GM18520 (cell line): ENCODE results near the gene LRRC8C.
"Not testable (repeated sequence)": the region's sequence is repeated elsewhere in the genome, so short reads cannot be mapped to it uniquely, and the experiment has no call there.

Experiments
- ATAC-seq: cut with Tn5 transposase; IDR thresholded peaks from one replicate; pipeline ENCODE4 v1.9.1; 2021; ENCODE audit not compliant: unreplicated experiment

LRRC8C gene

DNA sequence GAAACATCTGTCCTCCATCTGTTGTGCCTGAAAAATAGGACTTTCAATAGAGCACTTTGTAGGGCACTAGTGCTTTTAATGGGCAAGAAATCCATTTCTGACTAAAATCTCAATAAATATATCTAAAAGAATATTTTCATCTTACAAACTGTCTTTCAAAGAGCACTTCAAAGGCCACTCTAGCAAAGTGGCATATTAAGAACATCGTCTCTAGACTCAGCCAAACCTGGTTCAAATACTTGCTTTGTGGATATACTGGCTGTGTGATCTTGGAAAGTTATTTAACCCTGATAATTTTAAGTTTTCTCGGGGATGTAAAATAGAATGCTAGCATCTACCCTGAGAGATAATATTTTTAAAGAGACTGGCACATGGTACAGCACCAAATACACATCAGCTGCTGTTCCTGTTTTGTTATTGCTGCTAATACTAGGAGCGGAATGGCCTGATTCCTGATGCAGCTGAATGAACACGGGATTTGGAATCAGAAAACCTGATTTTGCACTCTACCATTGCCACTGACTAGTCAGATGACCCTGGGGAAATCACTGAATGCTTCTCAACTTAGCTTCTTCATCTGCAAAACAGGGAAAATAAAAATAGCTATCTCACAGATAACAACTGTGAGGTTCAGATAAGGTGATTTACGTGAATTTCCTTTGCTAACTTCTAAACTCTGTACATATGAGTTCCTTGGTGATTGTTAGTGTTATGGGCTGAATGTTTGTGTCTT lies 25.2 kb upstream of the LRRC8C start:
- no peak for ATAC-seq

DNA sequence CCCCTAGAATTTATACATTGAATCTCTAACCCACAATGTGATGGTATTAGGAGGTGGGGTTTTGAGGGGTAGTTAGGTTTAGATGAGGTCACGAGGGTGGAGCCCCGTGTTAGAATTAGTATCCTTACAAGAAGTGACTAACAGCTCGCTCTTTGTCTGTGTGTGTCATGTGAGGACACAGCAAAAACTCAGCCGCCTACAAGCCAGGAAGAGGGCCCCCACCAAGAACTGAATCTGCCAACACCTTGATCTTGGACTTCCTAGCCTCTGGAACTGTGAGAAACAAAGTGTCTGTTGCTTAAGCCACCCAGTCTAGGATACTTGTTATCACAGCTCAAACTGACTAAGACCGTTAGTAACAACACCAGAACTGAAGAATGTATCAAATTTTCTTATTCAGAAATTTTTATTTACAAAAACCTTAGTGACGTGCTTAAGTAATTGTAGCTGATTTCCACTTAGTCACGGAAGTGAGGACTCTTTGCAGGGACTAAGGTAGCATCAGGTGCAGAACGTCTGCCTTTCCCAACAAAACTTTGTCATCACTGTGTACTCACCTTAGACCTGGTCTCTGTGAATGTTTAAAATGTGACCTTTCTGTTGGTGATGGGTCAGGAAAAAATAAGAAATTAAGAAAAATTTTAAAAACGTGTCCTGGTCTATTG lies 24.5 kb upstream of the LRRC8C start:
- ATAC-seq: no peak

DNA sequence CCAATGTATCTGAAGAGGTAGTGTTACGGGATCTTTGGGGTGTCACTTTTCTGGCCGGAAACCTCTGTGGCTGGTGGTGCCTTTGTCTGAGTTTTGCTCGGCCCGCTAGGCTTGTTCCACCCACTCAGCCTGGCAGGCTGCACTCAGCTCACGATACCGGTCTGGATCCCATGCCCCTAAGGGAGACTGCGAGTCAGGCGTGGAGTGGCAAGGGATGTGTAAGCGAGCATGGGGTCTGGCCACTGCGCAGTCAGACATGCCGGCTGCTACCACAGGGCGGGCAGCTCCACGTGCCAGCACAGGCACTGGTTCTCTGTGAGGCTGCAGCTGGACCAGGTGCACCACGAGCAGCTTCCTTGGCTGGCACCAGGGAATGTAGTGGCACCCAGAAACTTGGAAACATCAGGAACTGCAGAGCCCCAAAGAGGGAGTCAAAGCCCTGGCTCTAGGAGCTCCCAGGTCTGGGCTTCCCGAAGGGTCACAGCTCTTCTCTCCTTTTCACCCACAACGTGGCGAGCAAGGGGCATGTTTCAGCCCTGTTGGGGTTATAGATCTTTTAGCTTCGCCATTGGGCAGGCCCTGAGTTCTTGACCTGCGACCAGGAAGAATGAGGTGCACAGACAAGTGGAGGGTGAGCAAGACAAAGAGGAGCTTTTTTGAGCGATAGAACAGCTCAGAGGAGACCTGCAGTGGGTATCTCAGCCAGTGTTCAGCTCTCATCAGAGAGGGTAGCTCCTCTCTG lies 23.8 kb upstream of the LRRC8C start:
- no peak for ATAC-seq

DNA sequence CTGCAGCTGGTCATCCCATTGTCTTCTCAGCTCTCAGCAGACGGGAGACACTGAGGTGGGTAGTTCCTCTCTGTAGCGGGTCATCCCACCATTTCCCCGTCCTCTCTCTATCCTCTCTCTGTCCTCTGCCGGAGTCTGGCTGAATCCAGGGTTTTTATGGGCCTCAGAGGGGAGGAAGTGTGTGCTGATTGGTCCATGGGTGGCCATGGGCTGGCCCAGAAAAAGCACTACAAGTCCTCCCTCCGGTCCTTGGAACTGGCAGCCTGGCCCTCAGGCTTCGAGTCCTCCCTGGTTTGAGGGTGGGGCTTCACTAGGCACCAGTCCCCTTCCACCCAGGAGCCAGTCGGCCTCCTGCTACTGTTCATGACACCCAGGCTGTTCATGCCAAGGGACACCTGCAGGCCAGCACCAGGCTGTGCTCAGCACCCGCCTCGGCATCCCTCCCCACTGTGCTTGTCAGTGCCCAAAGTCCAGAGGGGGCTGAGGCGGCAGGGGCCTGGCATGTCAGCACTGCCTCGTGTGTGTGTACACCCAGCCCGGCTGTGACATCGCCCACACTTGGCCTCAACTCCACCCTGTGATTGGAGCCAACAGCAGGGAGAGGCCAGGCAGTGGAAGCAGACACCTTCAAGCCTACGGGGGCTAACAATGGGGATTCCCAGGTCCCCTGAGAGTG lies 23.0 kb upstream of the LRRC8C start:
- no peak for ATAC-seq

DNA sequence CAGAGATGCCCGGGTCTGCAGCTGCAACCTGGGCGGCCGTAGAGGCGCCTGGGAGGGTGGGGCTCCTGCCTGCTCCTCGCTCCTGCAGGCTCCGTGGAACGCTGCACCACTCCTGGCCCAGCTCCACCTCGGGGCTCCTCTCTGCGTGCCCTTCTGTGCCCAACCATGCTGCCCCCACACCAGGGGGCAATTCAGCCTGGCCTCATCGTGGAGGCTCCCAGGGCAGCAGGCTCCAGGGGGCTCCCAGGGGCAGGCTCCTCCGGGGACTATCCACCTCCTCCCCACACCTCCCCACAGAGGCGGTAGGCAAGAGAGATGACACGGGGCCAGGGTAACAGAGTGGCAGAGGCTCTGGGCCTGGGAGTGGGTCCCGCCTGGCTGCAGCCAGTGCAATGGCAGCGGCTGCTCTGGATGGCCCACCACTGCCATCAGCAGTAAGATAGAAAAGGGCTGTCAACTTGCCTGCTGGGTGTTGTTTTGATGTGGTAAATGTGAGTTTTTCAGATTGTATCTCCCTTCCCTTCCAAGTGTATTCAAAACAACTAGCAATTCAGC lies 22.4 kb upstream of the LRRC8C start:
- ATAC-seq: no peak

DNA sequence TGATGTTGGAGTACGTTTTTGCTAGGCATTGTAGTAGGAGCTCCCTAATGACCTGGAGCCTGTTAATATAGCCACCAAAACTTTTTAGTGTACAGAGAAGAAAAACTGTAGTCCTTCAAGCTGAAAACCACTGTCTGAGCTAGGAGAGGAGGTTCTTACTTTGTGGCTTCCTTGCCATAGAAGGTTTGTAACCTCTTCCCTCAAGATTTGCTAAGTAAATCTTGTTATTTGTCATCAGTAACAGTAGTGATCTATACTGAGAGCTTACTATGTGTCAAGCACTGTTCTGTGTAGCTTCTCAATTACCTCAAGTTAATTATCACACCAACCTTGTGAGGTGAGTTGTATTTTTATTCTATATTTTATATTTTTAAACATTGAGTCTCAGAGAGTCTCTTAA lies 21.2 kb upstream of the LRRC8C start:
- peak; percentile 96 for ATAC-seq

DNA sequence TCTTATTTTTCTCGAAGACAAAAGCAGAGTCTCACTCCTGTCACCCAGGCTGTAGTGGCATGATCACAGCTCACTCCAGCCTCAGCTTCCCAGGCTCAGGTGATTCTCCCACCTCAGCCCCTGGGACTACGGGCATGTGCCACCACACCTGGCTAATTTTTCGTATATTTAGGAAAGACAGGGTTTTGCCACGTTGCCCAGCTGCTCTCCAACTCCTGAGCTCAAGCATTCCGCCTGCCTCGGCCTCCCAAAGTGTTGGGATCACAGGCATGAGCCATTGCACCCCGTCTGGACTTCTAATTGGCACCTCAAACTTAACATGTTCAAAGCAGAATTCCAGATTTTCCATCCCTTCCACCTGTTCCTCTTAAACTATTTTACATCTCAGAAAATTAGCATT lies 19.0 kb upstream of the LRRC8C start:
- ATAC-seq: no peak

DNA sequence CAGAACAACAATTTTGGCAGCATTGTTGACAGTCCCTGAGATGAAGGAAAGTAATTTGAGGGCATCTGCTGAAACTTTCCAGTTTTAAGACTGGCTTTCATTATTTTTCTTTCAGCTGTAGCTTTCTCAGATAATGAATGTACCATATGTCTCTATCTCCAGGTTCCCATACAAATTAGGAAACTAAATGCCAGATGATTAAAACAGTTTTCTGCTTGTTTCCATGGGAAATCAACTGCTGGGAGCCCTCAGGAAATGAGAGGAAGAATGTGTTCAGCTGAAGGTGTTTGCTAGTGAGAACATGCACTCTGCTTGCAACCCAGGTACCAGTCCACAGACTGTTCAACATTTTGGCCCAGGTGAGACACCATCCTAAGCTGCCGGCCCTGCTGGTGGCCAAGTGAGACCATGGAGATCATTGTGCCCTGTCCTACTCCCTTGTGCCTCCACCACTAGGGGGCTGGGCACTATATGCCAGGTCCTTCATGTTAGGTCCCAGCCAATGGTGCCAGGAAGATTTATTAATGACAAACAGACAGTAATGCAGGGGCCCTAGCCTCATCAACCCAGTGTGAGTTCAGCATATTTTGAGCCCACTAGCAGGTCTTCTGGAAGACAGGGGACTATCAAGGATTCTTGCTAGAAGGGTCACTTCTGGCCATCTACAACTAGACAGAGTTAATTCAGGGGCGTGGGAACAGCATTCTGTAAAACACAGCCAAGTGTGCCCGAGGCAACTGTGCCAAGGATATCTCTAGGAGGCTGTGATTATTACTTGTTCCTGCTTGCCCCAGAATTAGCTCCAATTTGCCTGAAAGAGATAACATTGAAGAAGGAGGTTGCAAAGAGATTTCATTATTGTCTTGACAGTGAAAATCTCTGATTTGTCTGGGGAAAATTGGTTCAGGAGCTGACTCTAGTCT lies 17.0 kb upstream of the LRRC8C start:
- no peak for ATAC-seq

DNA sequence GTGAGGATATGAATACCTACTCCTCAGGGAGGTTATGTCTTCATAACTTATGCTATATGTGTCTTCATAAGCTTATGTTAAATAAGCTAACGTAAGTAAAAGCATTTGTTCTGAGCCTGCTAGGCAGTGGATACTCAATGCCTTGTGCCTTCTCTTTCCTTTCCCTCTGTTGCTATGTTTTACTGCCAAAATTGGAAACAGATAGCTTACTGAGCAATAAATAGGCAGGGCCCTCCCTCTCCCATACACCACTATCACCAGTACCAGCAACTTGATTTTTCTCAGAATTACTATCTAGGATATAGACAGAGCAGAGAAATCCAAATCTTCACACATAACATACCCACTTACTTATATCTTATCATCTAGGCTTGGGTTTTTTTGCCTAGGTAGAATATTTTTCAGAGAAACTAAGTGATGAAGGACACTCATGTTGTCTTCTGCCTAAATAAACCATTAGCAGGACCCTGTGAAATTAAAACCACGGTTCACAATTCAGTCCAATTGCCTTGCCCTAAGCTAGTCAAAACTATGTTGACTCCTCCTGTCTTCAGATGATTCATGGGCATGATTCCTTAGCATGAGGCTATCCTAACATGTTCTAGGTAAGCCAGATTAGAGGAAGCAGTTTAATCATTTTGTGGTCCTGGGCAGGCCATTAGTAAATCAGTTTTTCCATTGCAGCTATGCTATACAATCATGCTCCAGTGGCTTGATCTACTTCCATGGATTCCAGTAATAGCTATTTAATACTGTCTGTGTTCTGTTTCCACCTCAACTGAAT lies 15.9 kb upstream of the LRRC8C start:
- no peak for ATAC-seq

DNA sequence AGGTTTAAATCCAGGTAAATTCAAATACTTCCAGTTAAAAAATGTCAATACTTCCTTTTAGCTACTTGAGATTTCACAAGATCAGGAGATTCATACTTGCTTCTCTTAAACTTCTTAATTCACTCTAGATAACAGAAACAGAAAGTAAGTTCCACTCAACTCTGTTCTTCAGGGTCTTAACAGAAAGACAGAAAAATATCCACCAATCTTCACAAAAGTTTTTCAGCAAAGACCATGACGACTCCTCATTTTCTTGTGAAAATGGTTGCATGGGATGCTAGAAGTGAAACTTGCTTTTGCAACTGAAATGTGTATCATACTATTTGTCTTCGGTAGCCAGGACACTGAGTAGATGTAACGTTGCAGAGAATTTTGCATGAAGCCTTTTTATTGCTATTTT lies 12.3 kb upstream of the LRRC8C start:
- ATAC-seq: no peak

DNA sequence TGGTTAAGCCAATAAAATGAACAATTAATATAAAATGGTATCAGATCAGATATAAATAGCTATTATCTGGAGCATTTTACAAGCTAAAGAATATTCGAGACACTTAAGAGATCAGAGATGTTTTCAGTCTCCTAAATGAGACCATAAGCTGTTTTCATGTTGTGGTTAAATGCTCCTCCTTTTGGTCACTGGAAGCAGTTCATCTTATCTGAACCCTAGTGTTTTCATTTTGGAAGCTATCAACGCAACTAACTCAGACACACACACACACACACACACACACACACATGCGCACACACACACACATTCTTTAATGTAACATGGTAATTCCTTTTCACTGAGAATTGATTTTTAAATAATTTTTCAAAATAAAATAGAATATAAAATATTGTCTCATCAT lies 10.0 kb upstream of the LRRC8C start:
- ATAC-seq: no peak

DNA sequence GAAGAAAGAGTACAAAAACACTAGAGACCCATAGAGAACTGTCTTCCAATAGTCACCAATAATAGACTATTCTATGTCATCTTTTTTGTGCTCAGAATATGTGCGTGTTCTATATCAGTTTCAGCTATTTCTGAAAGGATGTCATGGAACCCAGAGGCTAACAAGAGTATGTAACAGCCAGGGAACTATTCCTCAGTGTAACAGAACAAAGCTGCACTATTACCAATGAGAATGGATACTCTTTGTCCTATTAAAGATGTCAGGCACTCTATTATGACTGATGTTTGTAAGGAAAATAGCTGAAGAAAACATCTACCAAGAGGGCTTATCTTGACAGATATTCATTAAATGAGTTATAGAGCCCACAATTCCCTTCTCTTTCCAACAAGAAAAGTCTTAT lies 8.6 kb upstream of the LRRC8C start:
- ATAC-seq: no peak

DNA sequence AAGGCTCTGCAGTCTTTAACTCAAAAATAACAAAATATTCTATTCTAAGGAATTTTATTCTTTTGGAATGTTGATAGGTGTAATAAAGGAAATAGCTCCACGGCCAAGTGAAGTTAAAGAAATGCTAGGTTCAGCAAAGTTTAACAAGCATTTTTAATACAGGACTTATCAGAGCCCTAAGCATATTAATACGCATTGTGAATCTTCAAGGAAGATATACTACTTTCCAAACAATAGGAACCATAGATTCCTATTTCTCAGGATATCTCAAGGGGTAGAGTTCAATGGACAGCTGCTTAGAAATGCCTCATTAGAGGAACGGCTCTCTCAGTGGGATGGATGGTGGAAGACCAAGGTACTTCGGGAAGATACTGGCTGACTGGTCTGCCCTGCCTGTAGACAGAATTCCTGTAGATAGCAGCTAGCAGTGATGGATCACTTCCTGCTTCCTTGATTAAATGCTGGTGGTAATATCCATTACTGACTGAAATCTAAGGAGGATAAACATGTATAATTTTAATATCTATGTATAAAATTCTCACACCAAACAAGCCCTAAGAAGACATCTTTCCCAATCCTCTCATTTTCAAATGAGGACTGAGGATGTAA lies 8.1 kb upstream of the LRRC8C start:
- no peak for ATAC-seq

DNA sequence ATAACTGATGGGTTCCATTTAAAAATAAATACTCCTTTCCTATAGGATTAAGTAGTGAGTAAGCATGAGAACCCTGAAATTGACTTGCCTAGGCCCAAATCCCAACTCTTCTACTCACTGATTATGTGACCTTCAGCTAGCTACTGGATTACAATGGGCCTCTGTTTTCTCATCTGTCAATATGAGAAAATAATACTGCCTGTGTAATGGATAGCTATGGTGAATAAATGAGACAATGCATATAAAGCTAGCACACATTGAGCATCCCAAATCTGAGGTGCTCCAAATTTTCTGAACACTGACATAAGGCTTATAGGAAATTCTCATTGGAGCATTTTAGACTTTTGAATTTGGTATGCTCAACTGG lies 5.3 kb upstream of the LRRC8C start:
- ATAC-seq: no peak

DNA sequence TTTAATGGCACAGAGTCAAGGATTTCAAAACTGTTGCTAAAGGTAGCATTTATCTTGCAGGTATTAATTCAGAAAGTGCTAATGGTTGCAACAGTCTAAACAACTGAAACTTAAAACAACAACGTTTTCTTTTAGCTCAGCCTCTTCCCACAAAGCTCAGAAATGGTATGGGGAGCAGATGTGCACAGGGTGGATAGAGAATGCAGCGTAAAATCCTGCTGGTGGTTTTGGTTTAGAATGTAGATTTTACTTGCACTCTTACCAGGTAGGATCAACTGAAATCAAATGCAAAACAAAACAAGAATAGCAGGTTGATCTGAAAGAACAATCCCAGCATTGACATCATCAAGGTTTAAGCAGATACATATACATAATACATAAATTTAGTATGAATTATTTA lies 3.8 kb upstream of the LRRC8C start:
- ATAC-seq: no peak

DNA sequence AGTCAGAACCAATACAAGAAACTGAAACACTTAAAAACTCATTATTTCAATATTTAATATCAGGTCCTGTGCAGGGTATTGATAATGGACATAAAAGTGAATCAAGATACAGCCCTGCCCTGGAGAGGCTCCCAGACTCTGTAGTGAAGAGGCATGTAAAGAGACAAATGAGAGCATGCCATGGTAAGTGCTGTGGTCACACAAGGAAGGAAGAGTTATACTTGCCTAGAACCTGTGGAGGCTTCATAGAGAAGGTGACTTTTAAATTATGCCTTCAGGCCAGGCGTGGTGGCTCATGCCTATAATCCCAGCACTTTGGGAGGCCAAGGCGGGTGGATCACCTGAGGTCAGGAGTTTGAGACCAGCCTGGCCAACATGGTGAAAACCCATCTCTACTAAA lies 3.3 kb upstream of the LRRC8C start:
- not testable (repeated sequence) for ATAC-seq

DNA sequence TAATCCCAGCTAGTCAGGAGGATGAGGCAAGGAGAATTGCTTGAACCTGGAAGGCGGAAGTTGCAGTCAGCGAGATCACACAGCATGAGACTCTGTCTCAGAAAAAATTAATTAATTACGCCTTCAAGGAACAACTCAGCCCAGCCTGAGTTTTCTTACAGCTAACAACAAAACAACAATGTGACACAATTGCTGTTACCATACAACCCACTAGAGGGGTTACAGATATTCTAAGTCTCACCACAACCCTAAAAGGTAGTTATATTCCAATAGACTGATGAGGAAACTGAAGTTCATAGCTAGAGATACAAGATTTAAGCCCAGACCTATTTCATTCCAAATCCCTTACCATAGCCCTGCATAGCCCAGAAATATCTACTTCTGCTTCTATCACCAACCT lies 2.9 kb upstream of the LRRC8C start:
- no peak for ATAC-seq

DNA sequence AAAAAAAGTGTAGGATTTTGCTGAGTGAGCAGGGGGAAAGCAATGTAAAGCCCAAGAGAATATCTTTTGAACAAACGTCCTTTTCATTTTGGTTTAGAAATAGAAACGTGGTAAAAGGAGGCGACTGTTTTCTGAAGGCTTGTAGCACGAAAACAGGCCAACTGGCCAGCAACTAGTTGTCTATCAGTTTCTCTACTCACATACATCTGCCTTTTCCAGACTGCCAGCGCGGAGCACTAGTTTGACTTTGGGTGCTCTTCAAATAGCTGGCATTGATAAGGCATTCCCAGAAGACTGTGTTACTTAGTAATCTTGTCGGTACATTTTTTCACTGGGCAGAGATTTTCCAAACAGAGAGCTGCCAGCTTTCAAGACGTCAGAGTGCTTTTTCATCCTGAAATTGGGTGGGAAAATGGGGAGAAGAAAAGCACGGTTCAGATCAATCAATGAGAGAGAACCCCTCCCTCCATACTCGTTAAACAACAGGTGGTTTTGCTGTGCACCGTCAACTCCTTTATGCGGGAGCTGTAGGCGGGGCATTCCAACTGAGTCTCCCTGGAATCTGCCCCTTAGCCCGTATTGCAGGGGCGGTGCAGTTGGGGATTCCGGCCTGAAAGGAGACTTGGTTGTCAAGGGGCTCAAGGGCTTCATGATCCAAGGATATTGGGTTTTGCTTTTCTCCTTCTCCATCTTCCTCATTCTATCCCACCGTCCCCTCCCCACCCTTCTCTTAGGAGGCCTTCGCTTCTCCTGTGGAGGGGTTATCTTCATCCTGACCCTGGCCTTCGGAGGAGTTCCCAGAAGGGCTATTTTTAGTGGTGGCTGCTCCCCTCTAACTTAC lies 884 bp upstream of the LRRC8C start:
- no peak for ATAC-seq
